MCF 10A (cell line): ENCODE results near the gene RPUSD4. TPM values are rescaled to one million over a fixed set of nuclear protein-coding genes. Genes with fewer than 3 reads are reported as not detected.

Experiments
- BruUV-seq: library from RNA; stranded (reverse); fragments of 400-500 nt; replicated peaks from 2 replicates; lab custom pipeline; 2021; lab: Mats Ljungman, UMichigan
- CTCF ChIA-PET: fragments of 300-600 bp; sonication (Branson Sonifier 250); formaldehyde crosslinking; extraction: SDS; loops from one replicate; lab custom pipeline; 2021; ENCODE audit warnings: antibody characterized with exemption, inconsistent platforms; lab: Yijun Ruan, JAX
- POLR2A ChIA-PET: fragments of 300-600, 350-650 bp; sonication (Branson Sonifier 250); formaldehyde crosslinking; extraction: SDS; loops from one replicate; lab custom pipeline; 2020; ENCODE audit warnings: antibody characterized with exemption, inconsistent platforms; lab: Yijun Ruan, JAX
- DNase-seq: peaks from one replicate; pipeline ENCODE4 v3.0.0-alpha.2; 2018; ENCODE audit not compliant: unreplicated experiment
- H3K27ac Mint-ChIP-seq: one replicate; pipeline ENCODE4 v1.8.0; 2022; ENCODE audit warnings: mild to moderate bottlenecking, low read depth, mixed read lengths; ENCODE audit not compliant: unreplicated experiment
- H3K27me3 Mint-ChIP-seq: one replicate; pipeline ENCODE4 v1.8.0; 2022; ENCODE audit warnings: mixed read lengths; ENCODE audit not compliant: insufficient read depth, unreplicated experiment
- H3K36me3 Mint-ChIP-seq: one replicate; pipeline ENCODE4 v1.8.0; 2022; ENCODE audit warnings: mild to moderate bottlenecking, moderate library complexity, mixed read lengths; ENCODE audit not compliant: insufficient read depth, unreplicated experiment
- H3K4me1 Mint-ChIP-seq: one replicate; pipeline ENCODE4 v1.8.0; 2022; ENCODE audit warnings: mixed read lengths; ENCODE audit not compliant: insufficient read depth, unreplicated experiment
- H3K4me3 Mint-ChIP-seq: one replicate; pipeline ENCODE4 v1.8.0; 2022; ENCODE audit warnings: mild to moderate bottlenecking, moderate library complexity, mixed read lengths; ENCODE audit not compliant: unreplicated experiment
- H3K9me3 Mint-ChIP-seq: one replicate; pipeline ENCODE4 v1.8.0; 2022; ENCODE audit warnings: mixed read lengths; ENCODE audit not compliant: unreplicated experiment
- intact Hi-C: fragments of 100-400 bp; cut with micrococcal nuclease; formaldehyde crosslinking; loops from 2 replicates; pipeline ENCODE4 v1.14.1; 2022
- total RNA-seq: library from RNA; stranded (reverse); gene quantifications from 2 replicates; pipeline ENCODE4 v1.2.3, GENCODE V29; 2022
- TF ChIP-seq, protein P1 (sequence below): fragments of 200-600 bp; IDR thresholded peaks from one replicate; pipeline ENCODE4 v1.8.0; 2022; ENCODE audit warnings: antibody characterized with exemption, mild to moderate bottlenecking; ENCODE audit not compliant: unreplicated experiment

RPUSD4 gene
- total RNA-seq, 1 experiment from 2014 or later, result 26.7 TPM

DNA sequence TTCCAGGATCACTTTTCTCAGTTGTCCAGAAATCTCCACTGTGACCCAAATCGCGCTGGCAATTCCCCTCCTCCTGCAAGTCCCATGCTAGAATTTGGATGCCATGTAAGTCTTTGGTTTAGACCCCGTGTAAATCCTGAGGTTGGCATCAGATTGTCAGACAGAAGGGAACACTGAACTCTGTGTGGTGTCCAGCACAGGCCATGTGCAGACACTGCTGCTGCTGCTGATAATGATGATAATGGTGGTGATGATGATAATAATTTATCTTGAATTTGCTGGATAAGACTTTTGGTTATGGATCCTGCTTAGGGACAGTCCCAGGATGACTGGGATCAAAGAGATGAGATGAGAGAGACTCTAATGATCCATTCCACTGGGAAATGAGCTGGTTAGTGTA is 45.0 kb downstream of the RPUSD4 start:
- H3K27me3 Mint-ChIP-seq, result no peaks in the 10 kb centered on the region
- no peak for DNase-seq
- peaks cover 4% of the 10 kb centered on the region for H3K36me3 Mint-ChIP-seq
- no TSS peak for BruUV-seq
- H3K4me3 Mint-ChIP-seq, result no peak overlapping the region
- peaks cover 8% of the 10 kb centered on the region for H3K4me1 Mint-ChIP-seq
- intact Hi-C loops, result no loop called here
- ChIA-PET CTCF (interaction anchor here (0.6 kb wide), 1 partner anchor 1084 kb away, joined by 4 read pairs; no protein-coding TSS in a partner anchor), POLR2A (no interaction called here)
- TF ChIP-seq, protein P1, sequence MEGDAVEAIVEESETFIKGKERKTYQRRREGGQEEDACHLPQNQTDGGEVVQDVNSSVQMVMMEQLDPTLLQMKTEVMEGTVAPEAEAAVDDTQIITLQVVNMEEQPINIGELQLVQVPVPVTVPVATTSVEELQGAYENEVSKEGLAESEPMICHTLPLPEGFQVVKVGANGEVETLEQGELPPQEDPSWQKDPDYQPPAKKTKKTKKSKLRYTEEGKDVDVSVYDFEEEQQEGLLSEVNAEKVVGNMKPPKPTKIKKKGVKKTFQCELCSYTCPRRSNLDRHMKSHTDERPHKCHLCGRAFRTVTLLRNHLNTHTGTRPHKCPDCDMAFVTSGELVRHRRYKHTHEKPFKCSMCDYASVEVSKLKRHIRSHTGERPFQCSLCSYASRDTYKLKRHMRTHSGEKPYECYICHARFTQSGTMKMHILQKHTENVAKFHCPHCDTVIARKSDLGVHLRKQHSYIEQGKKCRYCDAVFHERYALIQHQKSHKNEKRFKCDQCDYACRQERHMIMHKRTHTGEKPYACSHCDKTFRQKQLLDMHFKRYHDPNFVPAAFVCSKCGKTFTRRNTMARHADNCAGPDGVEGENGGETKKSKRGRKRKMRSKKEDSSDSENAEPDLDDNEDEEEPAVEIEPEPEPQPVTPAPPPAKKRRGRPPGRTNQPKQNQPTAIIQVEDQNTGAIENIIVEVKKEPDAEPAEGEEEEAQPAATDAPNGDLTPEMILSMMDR, result no peak
- no peaks in the 10 kb centered on the region for H3K9me3 Mint-ChIP-seq
- no peak overlapping the region for H3K27ac Mint-ChIP-seq

DNA sequence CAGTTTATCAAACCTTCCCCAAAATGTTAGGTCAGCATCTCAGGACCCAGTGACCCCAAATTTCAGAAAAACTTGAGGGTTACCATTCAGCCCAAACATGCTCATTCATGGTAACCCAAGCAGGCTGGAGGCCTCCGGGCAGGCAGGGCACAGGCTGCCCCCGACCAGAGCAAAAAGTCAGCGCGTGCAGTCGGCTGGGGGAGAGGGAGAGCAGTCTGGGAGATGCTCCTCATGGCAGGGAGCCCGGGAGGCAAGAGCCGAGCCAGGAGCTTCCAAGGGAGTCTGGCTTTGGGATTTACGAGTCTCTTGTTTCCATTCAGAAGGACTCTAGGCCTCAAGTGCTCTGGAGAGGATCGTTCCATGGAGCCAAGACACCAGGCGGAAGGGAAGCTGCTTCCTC is 45.7 kb downstream of the RPUSD4 start:
- no peak overlapping the region for H3K4me3 Mint-ChIP-seq
- no peak overlapping the region for H3K27ac Mint-ChIP-seq
- H3K27me3 Mint-ChIP-seq, result no peaks in the 10 kb centered on the region
- peaks cover 8% of the 10 kb centered on the region for H3K4me1 Mint-ChIP-seq
- no peaks in the 10 kb centered on the region for H3K9me3 Mint-ChIP-seq
- peaks cover 4% of the 10 kb centered on the region for H3K36me3 Mint-ChIP-seq
- CTCF ChIA-PET, result no interaction called here
- BruUV-seq, result no TSS peak
- DNase-seq, result no peak
- intact Hi-C loops, result no loop called here
- POLR2A ChIA-PET, result no interaction called here
- TF ChIP-seq, protein P1, result no peak

DNA sequence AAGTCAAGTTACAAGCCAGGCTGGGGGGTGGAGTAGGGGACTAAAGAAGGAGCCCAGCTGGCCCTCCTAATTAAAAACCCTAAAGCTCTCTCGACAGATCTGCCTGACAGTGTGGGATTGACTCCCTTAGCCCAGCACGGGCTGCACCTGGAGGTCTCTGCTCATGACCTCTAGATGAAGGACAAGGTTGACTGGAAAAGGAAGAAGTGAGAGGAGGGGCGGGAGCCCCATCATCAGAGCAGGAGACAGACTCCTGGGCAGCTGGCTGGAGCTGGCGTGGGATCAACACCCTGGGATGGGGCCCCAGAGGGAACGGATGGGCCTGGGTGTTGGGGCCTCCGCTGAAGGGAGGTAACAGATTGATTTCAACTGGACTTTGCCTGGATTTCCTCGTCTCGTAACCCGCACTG is 46.1 kb downstream of the RPUSD4 start:
- intact Hi-C loops, result no loop called here
- H3K36me3 Mint-ChIP-seq, result peaks cover 4% of the 10 kb centered on the region
- CTCF ChIA-PET, result interaction anchor here (0.7 kb wide), 2 partner anchors 45 to 104 kb away, joined by 3 to 4 read pairs; no protein-coding TSS in a partner anchor
- POLR2A ChIA-PET, result no interaction called here
- H3K27me3 Mint-ChIP-seq, result no peaks in the 10 kb centered on the region
- H3K9me3 Mint-ChIP-seq, result no peaks in the 10 kb centered on the region
- H3K27ac Mint-ChIP-seq, result no peak overlapping the region
- peaks cover 8% of the 10 kb centered on the region for H3K4me1 Mint-ChIP-seq
- no peak overlapping the region for H3K4me3 Mint-ChIP-seq
- BruUV-seq, result no TSS peak
- TF ChIP-seq, protein P1, result no peak
- no peak for DNase-seq

DNA sequence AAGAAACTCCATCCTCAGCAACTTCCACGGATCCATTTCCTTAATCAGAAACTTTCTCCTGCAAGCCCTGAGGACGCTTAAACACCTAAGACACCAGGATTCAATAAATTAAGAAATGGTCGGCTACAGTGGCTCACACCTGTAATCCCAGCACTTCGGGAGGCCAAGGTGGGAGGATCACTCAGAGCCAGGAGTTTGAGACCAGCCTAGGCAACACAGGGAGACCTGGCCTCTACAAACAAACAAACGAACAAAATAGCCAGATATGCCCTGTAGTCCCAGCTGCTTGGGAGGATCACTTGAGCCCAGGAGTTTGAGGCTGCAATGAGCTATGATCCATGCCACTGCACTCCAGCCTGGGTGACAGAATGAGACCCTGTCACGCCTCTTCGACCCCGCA is 46.7 kb downstream of the RPUSD4 start:
- ChIA-PET POLR2A (no interaction called here), CTCF (interaction anchor here (0.7 kb wide), 2 partner anchors 45 to 103 kb away, joined by 3 to 4 read pairs; no protein-coding TSS in a partner anchor)
- H3K27ac Mint-ChIP-seq, result no peak overlapping the region
- BruUV-seq, result no TSS peak
- peaks cover 4% of the 10 kb centered on the region for H3K36me3 Mint-ChIP-seq
- TF ChIP-seq, protein P1, result no peak
- H3K9me3 Mint-ChIP-seq, result no peaks in the 10 kb centered on the region
- intact Hi-C loops, result no loop called here
- H3K27me3 Mint-ChIP-seq, result no peaks in the 10 kb centered on the region
- no peak for DNase-seq
- H3K4me1 Mint-ChIP-seq, result peaks cover 8% of the 10 kb centered on the region
- H3K4me3 Mint-ChIP-seq, result no peak overlapping the region
